B cell (primary cell): ENCODE data around the gene SLC13A4. TPM values are rescaled to one million over a fixed set of nuclear protein-coding genes. Genes with fewer than 3 reads are reported as not detected.

ENCODE experiments used
- ATAC-seq: fragments of 200-7000 bp; cut with Tn5 transposase; one replicate; pipeline ENCODE4 v1.10.0; 2021; ENCODE audit warnings: low read depth, mild to moderate bottlenecking, moderate number of reproducible peaks, moderate library complexity
- CTCF ChIA-PET: fragments of 350-600 bp; sonication (Branson Sonifier 250); formaldehyde crosslinking; loops from one replicate; lab custom pipeline; 2021; ENCODE audit warnings: antibody characterized with exemption, inconsistent platforms; lab: Charles Lee
- POLR2A ChIA-PET: fragments of 350-600 bp; sonication (Branson Sonifier 250); formaldehyde crosslinking; loops from one replicate; lab custom pipeline; 2021; ENCODE audit warnings: antibody characterized with exemption; lab: Charles Lee
- DNase-seq: peaks from one replicate; pipeline ENCODE4 v3.0.0; 2013
- H2AFZ ChIP-seq: 2 replicates; pipeline ENCODE4 v1.6.1; 2012; ENCODE audit warnings: mild to moderate bottlenecking, low read depth, low read length; ENCODE audit not compliant: insufficient read depth, poor library complexity, severe bottlenecking
- H3K27ac ChIP-seq, 2 donors: 1 replicate in 1 of 2; 2 replicates in 1 of 2; pipeline ENCODE4 v1.5.1; 2012 to 2013; ENCODE audit warnings: low read length in 2 of 2, mild to moderate bottlenecking in 2 of 2, moderate library complexity in 1 of 2
- H3K27me3 ChIP-seq, 4 experiments: fragments of 200-600 bp in 1 of 4; sonication (generic) in 1 of 4; replicated peaks in 1 of 4; 1 replicate in 2 of 4; 2 replicates in 2 of 4; pipeline versions ENCODE4 v1.6.1 to v1.7.0; 2013 to 2016; ENCODE audit warnings: low read length in 3 of 4, mild to moderate bottlenecking in 2 of 4, mixed read lengths in 1 of 4, moderate library complexity in 1 of 4; ENCODE audit not compliant: insufficient read depth in 4 of 4, control insufficient read depth in 3 of 4; ENCODE audit errors: control extremely low read depth in 1 of 4
- H3K36me3 ChIP-seq, 2 experiments: replicated peaks in 1 of 2; 1 replicate in 1 of 2; 2 replicates in 1 of 2; pipeline versions ENCODE4 v1.6.1 to v1.7.1; 2013; ENCODE audit warnings: low read length in 1 of 2; ENCODE audit not compliant: insufficient read depth in 2 of 2, control insufficient read depth in 1 of 2; ENCODE audit errors: control extremely low read depth in 1 of 2, extremely low read depth in 1 of 2
- H3K4me1 ChIP-seq, 2 donors: fragments of 200-600 bp in 1 of 2; sonication (generic) in 1 of 2; 1 replicate in 1 of 2; 2 replicates in 1 of 2; pipeline versions ENCODE4 v1.5.1 to v1.6.1; 2013 to 2017; ENCODE audit warnings: low read length in 2 of 2; ENCODE audit not compliant: control insufficient read depth in 2 of 2, insufficient read depth in 2 of 2
- H3K4me2 ChIP-seq: replicated peaks from 2 replicates; pipeline ENCODE3; 2012; ENCODE audit warnings: mild to moderate bottlenecking, low read depth, low read length; ENCODE audit not compliant: poor library complexity, severe bottlenecking
- H3K4me3 ChIP-seq, 5 experiments: fragments of 200-600 bp in 1 of 5; sonication (generic) in 1 of 5; 1 replicate in 3 of 5; 2 replicates in 2 of 5; pipeline versions ENCODE4 v1.5.1 to v1.7.0; 2011 to 2016; ENCODE audit warnings: low read length in 4 of 5, mild to moderate bottlenecking in 4 of 5, low read depth in 2 of 5, control low read depth in 1 of 5, moderate library complexity in 1 of 5; ENCODE audit not compliant: insufficient read depth in 1 of 5; ENCODE audit errors: control extremely low read depth in 1 of 5, extremely low read depth in 1 of 5
- H3K79me2 ChIP-seq: fragments of 200-600 bp; sonication (generic); one replicate; pipeline ENCODE4 v1.6.0; 2016; ENCODE audit warnings: low read length; ENCODE audit not compliant: control insufficient read depth, insufficient read depth
- H3K9ac ChIP-seq: fragments of 200-600 bp; sonication (generic); 2 replicates; pipeline ENCODE4 v1.6.1; 2017; ENCODE audit warnings: mild to moderate bottlenecking, low read length, moderate library complexity
- H3K9me3 ChIP-seq, 3 donors: one replicate each; pipeline versions ENCODE4 v1.6.1 to v1.7.1; 2013; ENCODE audit warnings: low read length in 2 of 3; ENCODE audit not compliant: control insufficient read depth in 2 of 3, insufficient read depth in 1 of 3; ENCODE audit errors: control extremely low read depth in 1 of 3
- H4K20me1 ChIP-seq: 2 replicates; pipeline ENCODE4 v1.6.0; 2012; ENCODE audit warnings: mild to moderate bottlenecking, low read length; ENCODE audit not compliant: insufficient read depth, control insufficient read depth, poor library complexity, severe bottlenecking
- H3K27ac Mint-ChIP-seq: one replicate; pipeline ENCODE4 v1.8.0; 2021; ENCODE audit warnings: mixed read lengths
- H3K27me3 Mint-ChIP-seq: one replicate; pipeline ENCODE4 v1.8.0; 2021; ENCODE audit warnings: mixed read lengths
- H3K4me1 Mint-ChIP-seq: one replicate; pipeline ENCODE4 v1.8.0; 2021; ENCODE audit warnings: mixed read lengths
- H3K4me3 Mint-ChIP-seq: one replicate; pipeline ENCODE4 v1.8.0; 2021; ENCODE audit warnings: mixed read lengths
- H3K9me3 Mint-ChIP-seq: one replicate; pipeline ENCODE4 v1.8.0; 2022; ENCODE audit warnings: mixed read lengths; ENCODE audit not compliant: insufficient read depth
- CTCF ChIP-seq: fragments of 200-600 bp; IDR thresholded peaks from one replicate; pipeline ENCODE4 v1.8.0; 2022; ENCODE audit warnings: antibody characterized with exemption, mild to moderate bottlenecking
- EZH2 ChIP-seq: IDR thresholded peaks from 2 replicates; pipeline ENCODE4 v1.6.1; 2012; ENCODE audit warnings: borderline replicate concordance, low read depth, mild to moderate bottlenecking, moderate library complexity, low read length; ENCODE audit not compliant: insufficient read depth, poor library complexity, severe bottlenecking
- WGBS: methylation state at CpG from one replicate; pipeline ENCODE4 v1.1.5; 2013; ENCODE audit warnings: missing lambda C conversion rate; ENCODE audit not compliant: insufficient coverage; 5-methylcytosine and 5-hydroxymethylcytosine counted together
- intact Hi-C: fragments of 100-400 bp; cut with micrococcal nuclease; formaldehyde crosslinking; loops from one replicate; pipeline ENCODE4 v1.10.0; 2022
- polyA plus RNA-seq: library from polyadenylated mRNA; depleted of rRNA; stranded (reverse); fragments of >200 nt; gene quantifications from 2 replicates; pipeline ENCODE4 v1.2.3, GENCODE V29; 2012
- total RNA-seq, 2 donors: library from RNA; stranded (reverse); fragments of 120-200 nt in 1 of 2; gene quantifications; 1 replicate in 1 of 2; 2 replicates in 1 of 2; pipeline versions ENCODE4 v1.2.3 to v1.2.4, GENCODE V29; 2013 to 2022

The SLC13A4 gene
- total and polyA plus RNA-seq, 2 donors (not counting 1 experiment from before 2014, with no cell fraction given) = not detected

GRCh38 chr7:135744938-135745702, 17.1 kb upstream of the SLC13A4 start:
- Mint-ChIP-seq H3K27ac (no peak overlapping the region), H3K27me3 (peaks cover 10% of the 10 kb centered on the region), H3K4me1 (no peaks in the 10 kb centered on the region), H3K9me3 (no peaks in the 10 kb centered on the region), H3K4me3 (no peak overlapping the region)
- H4K20me1 ChIP-seq = no peaks in the 10 kb centered on the region
- H3K9ac ChIP-seq = no peak overlapping the region
- no peaks in the 10 kb centered on the region for H3K4me1 ChIP-seq
- no peak overlapping the region for H2AFZ ChIP-seq
- DNase-seq (no peak), ATAC-seq (no peak)
- H3K4me2 ChIP-seq = no peak overlapping the region
- WGBS = 99% methylated on average over 7 of the region's 8 CpGs
- H3K27ac ChIP-seq = no peak overlapping the region
- intact Hi-C loops = no loop called here
- no peak for TF ChIP-seq CTCF
- TF ChIP-seq EZH2 = no peak
- CTCF ChIA-PET = interaction anchor here (0.8 kb wide), 1 partner anchor 10 kb away, joined by 3 read pairs; no protein-coding TSS in a partner anchor
- H3K79me2 ChIP-seq = no peaks in the 10 kb centered on the region
- H3K9me3 ChIP-seq = no peaks in the 10 kb centered on the region
- H3K36me3 ChIP-seq = no peaks in the 10 kb centered on the region
- POLR2A ChIA-PET = no interaction called here
- H3K4me3 ChIP-seq = no peak overlapping the region
- H3K27me3 ChIP-seq = no peaks in the 10 kb centered on the region
